ENCODE results near the gene TMEM232. TPM values are rescaled to one million over a fixed set of nuclear protein-coding genes. Genes with fewer than 3 reads are reported as not detected.

TMEM232 gene
- total RNA-seq (2022; extraction: Qiagen RNA extraction) = 0.23 TPM in 1 of 5 replicates, not detected in the others

DNA sequence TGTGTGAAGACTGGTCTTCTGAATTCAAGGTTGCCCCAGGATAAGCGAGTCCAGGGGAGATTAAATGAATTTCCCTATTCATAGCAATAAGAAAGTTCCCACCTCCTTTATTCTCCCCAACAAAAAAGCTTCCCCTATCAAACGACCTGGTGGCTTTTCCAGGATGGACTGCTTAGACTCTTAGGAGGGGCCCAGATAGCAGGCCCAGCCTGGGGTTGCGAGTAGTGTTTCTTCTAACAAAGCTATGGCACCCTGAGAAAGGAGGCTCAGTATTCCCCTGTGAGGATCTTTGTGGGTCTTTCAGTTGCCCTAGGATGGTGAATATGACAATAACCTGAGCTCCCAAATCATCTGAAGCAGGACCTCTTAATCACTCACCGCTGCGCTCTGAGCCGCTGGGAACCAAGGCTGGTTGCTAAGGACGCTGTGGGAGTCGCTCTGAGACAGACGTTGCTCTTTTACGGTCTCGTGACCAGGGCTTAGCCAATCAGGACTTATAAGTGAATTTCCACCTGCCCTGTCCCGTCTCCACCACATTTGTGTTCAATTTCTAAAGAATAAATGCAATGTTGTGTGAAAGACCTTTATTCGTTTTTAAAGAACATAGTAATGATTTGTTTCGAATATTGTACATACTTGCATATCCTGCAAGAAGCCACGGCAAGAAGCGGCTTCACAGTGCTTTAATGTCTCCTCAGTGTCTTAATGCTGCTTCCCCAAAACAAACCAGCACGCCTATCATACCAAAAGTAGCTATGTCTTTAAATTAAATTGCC is at the start of gene TMEM232:
TSS of gene TMEM232 (minus strand) at position 423 of the 776 bp plus-strand sequence. CDS start 59,319 bp downstream, outside the sequence.

DNA sequence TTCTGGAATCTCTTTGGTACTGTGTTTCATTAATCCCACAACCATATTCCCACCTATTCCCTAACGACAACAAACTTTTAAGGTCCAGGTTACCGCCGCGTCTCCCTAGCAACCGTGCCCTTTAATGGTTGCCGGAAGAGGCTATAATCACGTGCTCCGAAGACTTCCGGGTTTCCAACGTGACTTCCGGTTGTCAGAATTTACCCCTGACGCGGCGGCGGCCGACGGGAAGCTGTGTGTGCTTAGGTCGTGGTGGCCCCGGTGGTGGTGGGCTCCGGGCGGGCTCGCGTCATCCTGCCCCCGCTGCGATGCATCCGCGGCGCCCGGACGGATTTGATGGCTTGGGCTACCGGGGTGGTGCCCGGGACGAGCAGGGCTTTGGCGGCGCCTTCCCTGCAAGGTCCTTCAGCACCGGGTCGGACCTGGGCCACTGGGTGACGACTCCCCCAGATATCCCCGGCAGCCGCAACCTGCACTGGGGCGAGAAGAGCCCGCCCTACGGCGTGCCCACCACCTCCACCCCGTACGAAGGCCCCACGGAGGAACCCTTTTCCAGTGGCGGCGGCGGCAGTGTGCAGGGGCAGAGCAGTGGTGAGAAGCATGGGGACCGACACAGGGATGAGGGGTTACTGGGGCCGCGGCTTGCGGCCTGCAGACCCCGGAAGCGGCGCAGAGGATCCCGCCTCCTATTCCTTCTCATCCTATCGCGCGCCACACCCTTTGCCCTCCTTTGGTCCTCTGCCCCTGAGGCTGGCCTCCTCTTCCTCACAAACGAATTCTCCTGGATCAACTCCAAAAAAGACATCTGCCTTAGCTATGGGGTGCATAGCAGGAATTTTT is 12.6 kb upstream of the TMEM232 start, which contains the start of gene SLC25A46:
TSS of gene SLC25A46 (plus strand) at position 196 of the 840 bp plus-strand sequence. CDS start at position 309, 113 bp downstream.

Other genes starting within 250 kb of the TMEM232 start
- gene SLC25A46, start 12.3 kb upstream of the TMEM232 start, total RNA-seq (2022; extraction: Qiagen RNA extraction) = 29.0 to 31.2 TPM (median 29.8 TPM) in 5 replicates